Cardiac ventricle fibroblast (primary cell): ENCODE data around the gene ZIC5. TPM values are rescaled to one million over a fixed set of nuclear protein-coding genes. Genes with fewer than 3 reads are reported as not detected.

Source experiments
- total RNA-seq: library from RNA; depleted of rRNA; stranded (reverse); fragments of >200 nt; gene quantifications from 2 replicates; pipeline ENCODE4 v1.2.3, GENCODE V29; 2015

ZIC5 gene
- total RNA-seq = not detected in 2 replicates

GRCh38 chr13:99971576-99972189 lies at the start of gene ZIC5:
TSS of gene ZIC5 (minus strand) at chr13:99971767. CDS start at chr13:99971603, 164 bp downstream.

GRCh38 chr13:99981735-99982035 lies 10.1 kb upstream of the ZIC5 start, which contains the start of gene ZIC2:
TSS of gene ZIC2 (plus strand) at chr13:99981784. CDS start at chr13:99982065, 281 bp downstream.

Other genes with a start within 250 kb of the ZIC5 start
- not detected in 2 replicates for gene ZIC2, start 10.0 kb upstream of the ZIC5 start, total RNA-seq
- gene PCCA, start 117.3 kb upstream of the ZIC5 start, total RNA-seq = 17.2 and 24.2 TPM in 2 replicates